HCT116 (cell line): ENCODE measurements around the gene ACOXL. TPM values are rescaled to one million over a fixed set of nuclear protein-coding genes. Genes with fewer than 3 reads are reported as not detected.

Experiments
- ATAC-seq: fragments of 200-7000 bp; cut with Tn5 transposase; 2 replicates; pipeline ENCODE4 v1.9.1; 2020; ENCODE audit warnings: mild to moderate bottlenecking, moderate library complexity
- BruUV-seq: library from RNA; stranded (reverse); fragments of 400-500 nt; replicated peaks from 2 replicates; lab custom pipeline; 2021; lab: Mats Ljungman, UMichigan
- CTCF ChIA-PET: fragments of 300-600 bp; sonication (Branson Sonifier 250); formaldehyde crosslinking; loops from one replicate; lab custom pipeline; 2021; ENCODE audit warnings: antibody characterized with exemption; lab: Charles Lee
- POLR2A ChIA-PET: fragments of 300-600, 350-600 bp; sonication (Branson Sonifier 250); formaldehyde crosslinking; loops from one replicate; lab custom pipeline; 2021; ENCODE audit warnings: antibody characterized with exemption; lab: Charles Lee
- RAD21 ChIA-PET, 2 experiments: fragments of 300-600 bp; sonication (Branson Sonifier 250); formaldehyde crosslinking; loops; one replicate each; lab custom pipeline; 2023; ENCODE audit warnings: low total read pairs in 2 of 2; ENCODE audit not compliant: uncharacterized antibody in 2 of 2, unreplicated experiment in 2 of 2, low non-redundant PET in 1 of 2; lab: Charles Lee
- DNase-seq: peaks from one replicate; pipeline ENCODE4 v3.0.0-alpha.2; 2010; ENCODE audit warnings: low read depth, low spot score
- H2AFZ ChIP-seq: fragments of 200-600 bp; shearing (Covaris generic), sonication (generic); 2 replicates; pipeline ENCODE4 v1.6.1; 2017; ENCODE audit warnings: low read depth, mixed run types, mixed read lengths, antibody characterized with exemption, low read length; ENCODE audit not compliant: poor library complexity, severe bottlenecking
- H3K27ac ChIP-seq: 2 replicates; pipeline ENCODE4 v1.5.1; 2012; ENCODE audit warnings: low read depth, low read length
- H3K27me3 ChIP-seq: fragments of 200-600 bp; sonication (generic); 2 replicates; pipeline ENCODE4 v1.6.1; 2016; ENCODE audit warnings: mixed run types, low read length, mixed read lengths; ENCODE audit not compliant: insufficient read depth
- H3K36me3 ChIP-seq, 2 experiments: fragments of 200-500 bp in 1 of 2; fragments of 200-600 bp in 1 of 2; sonication (Bioruptor generic) in 1 of 2; sonication (generic) in 1 of 2; 2 replicates each; pipeline versions ENCODE4 v1.5.1 to v1.6.1; 2014 to 2016; ENCODE audit warnings: low read length in 2 of 2, inconsistent platforms in 1 of 2, mixed read lengths in 1 of 2, mixed run types in 1 of 2; ENCODE audit not compliant: insufficient read depth in 2 of 2, control insufficient read depth in 1 of 2
- H3K4me1 ChIP-seq, 2 experiments: fragments of 200-600 bp in 1 of 2; sonication (generic) in 1 of 2; 2 replicates each; pipeline versions ENCODE4 v1.5.1 to v1.6.1; 2012 to 2017; ENCODE audit warnings: low read length in 2 of 2, inconsistent platforms in 1 of 2, mild to moderate bottlenecking in 1 of 2, mixed read lengths in 1 of 2, mixed run types in 1 of 2, moderate library complexity in 1 of 2; ENCODE audit not compliant: insufficient read depth in 2 of 2, control insufficient read depth in 1 of 2
- H3K4me2 ChIP-seq: fragments of 200-600 bp; sonication (generic); 2 replicates; pipeline ENCODE4 v1.6.1; 2017; ENCODE audit warnings: mixed run types, low read length, mixed read lengths
- H3K4me3 ChIP-seq, 2 experiments: fragments of 200-600 bp in 1 of 2; sonication (generic) in 1 of 2; replicated peaks in 1 of 2; 2 replicates each; pipeline ENCODE4 v1.5.1; 2011 to 2016; ENCODE audit warnings: low read length in 2 of 2, control low read depth in 1 of 2, low read depth in 1 of 2, mild to moderate bottlenecking in 1 of 2, mixed read lengths in 1 of 2, mixed run types in 1 of 2
- H3K79me2 ChIP-seq: fragments of 200-600 bp; sonication (generic); 2 replicates; pipeline ENCODE4 v1.6.1; 2017; ENCODE audit warnings: mild to moderate bottlenecking, mixed run types, low read length, moderate library complexity, mixed read lengths; ENCODE audit not compliant: insufficient read depth
- H3K9ac ChIP-seq: fragments of 200-600 bp; sonication (generic); 2 replicates; pipeline ENCODE4 v1.6.1; 2016; ENCODE audit warnings: low read length, mixed read lengths
- H3K9me2 ChIP-seq: fragments of 200-600 bp; sonication (generic), shearing (Covaris generic); 2 replicates; pipeline ENCODE4 v1.6.1; 2017; ENCODE audit warnings: mixed run types, mild to moderate bottlenecking, moderate library complexity; ENCODE audit not compliant: insufficient read depth
- H3K9me3 ChIP-seq, 2 experiments: fragments of 200-500 bp in 1 of 2; fragments of 200-600 bp in 1 of 2; sonication (Bioruptor generic) in 1 of 2; sonication (generic) in 1 of 2; 2 replicates each; pipeline ENCODE4 v1.6.1; 2014 to 2017; ENCODE audit warnings: low read length in 2 of 2, mixed read lengths in 2 of 2, inconsistent platforms in 1 of 2, low read depth in 1 of 2, mild to moderate bottlenecking in 1 of 2, mixed run types in 1 of 2, moderate library complexity in 1 of 2; ENCODE audit not compliant: control insufficient read depth in 1 of 2, insufficient read depth in 1 of 2
- H4K20me1 ChIP-seq: fragments of 200-600 bp; sonication (generic), shearing (Covaris generic); 2 replicates; pipeline ENCODE4 v1.6.1; 2017; ENCODE audit warnings: mixed run types, mild to moderate bottlenecking, moderate library complexity; ENCODE audit not compliant: insufficient read depth
- CEBPB ChIP-seq: IDR thresholded peaks from 2 replicates; pipeline ENCODE4 v1.6.1; 2012; ENCODE audit warnings: low read depth
- EZH2phosphoT487 ChIP-seq: fragments of 200-600 bp; IDR thresholded peaks from 2 replicates; pipeline ENCODE4 v1.6.1; 2018; ENCODE audit warnings: antibody characterized with exemption, borderline replicate concordance
- JUND ChIP-seq: IDR thresholded peaks from 2 replicates; pipeline ENCODE4 v1.6.1; 2012
- RAD21 ChIP-seq: IDR thresholded peaks from 2 replicates; pipeline ENCODE4 v1.6.1; 2012; ENCODE audit warnings: low read depth, mild to moderate bottlenecking
- SP1 ChIP-seq: IDR thresholded peaks from 2 replicates; pipeline ENCODE4 v1.6.1; 2012; ENCODE audit warnings: low read depth
- SRF ChIP-seq: IDR thresholded peaks from 2 replicates; pipeline ENCODE4 v1.6.1; 2012; ENCODE audit warnings: low read depth
- TCF7L2 ChIP-seq: IDR thresholded peaks from 2 replicates; pipeline ENCODE4 v1.7.0; 2011; ENCODE audit warnings: borderline replicate concordance, inconsistent platforms; ENCODE audit not compliant: insufficient read depth, insufficient read length; ENCODE audit errors: extremely low read depth
- intact Hi-C: fragments of 100-400 bp; cut with micrococcal nuclease; formaldehyde crosslinking; loops from 2 replicates; pipeline ENCODE4 v1.10.0; 2022
- total RNA-seq: library from RNA; stranded (reverse); gene quantifications from one replicate; pipeline ENCODE4 v1.2.1, GENCODE V29; 2021; ENCODE audit not compliant: unreplicated experiment
- TF ChIP-seq, protein P1 (sequence below): IDR thresholded peaks from 2 replicates; pipeline ENCODE4 v1.6.1; 2012
- TF ChIP-seq, protein P2 (sequence below), 3 experiments: fragments of 200-600 bp in 1 of 3; sonication (generic) in 1 of 3; IDR thresholded peaks in 2 of 3; conservative IDR thresholded peaks in 1 of 3; 2 replicates each; pipeline ENCODE4 v1.5.1; 2012 to 2017; ENCODE audit warnings: low read depth in 2 of 3, low read length in 2 of 3, antibody characterized with exemption in 1 of 3, borderline replicate concordance in 1 of 3, control low read depth in 1 of 3, mild to moderate bottlenecking in 1 of 3, mixed read lengths in 1 of 3, mixed run types in 1 of 3, moderate library complexity in 1 of 3; ENCODE audit not compliant: insufficient read depth in 1 of 3

The ACOXL gene
- total RNA-seq, 1 experiment from 2014 or later = 5.5 TPM

DNA sequence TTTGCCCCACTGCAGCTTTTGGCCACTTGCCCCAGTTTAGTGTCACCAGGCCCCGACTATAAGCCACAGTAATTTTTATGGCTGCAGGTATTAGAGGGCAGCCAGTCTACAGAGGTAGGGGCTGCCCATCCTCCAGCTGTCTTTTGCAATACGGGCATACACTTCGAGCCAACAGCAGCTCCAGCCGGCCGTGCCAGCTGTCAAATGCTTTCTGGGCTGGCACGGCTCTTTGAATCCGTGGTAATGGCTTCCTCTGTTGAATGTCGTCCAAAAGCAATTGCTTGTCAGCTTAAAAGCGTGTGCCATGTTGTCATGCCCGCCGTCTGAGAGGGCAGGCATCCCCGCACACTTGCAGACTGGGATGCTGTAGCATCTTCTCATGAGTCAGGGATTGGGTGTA is 429.6 kb downstream of the ACOXL start:
- DNase-seq (no peak), ATAC-seq (no peak)

More for the DNA sequence above, 429.6 kb downstream of the ACOXL start:
- intact Hi-C loops = no loop called here
- TF ChIP-seq, protein P1, sequence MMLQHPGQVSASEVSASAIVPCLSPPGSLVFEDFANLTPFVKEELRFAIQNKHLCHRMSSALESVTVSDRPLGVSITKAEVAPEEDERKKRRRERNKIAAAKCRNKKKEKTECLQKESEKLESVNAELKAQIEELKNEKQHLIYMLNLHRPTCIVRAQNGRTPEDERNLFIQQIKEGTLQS = no peak
- TF ChIP-seq JUND = no peak
- TF ChIP-seq CEBPB = no peak
- TF ChIP-seq TCF7L2 = no peak
- TF ChIP-seq RAD21 = no peak
- TF ChIP-seq SP1 = no peak
- no peak for TF ChIP-seq EZH2phosphoT487
- TF ChIP-seq, protein P2, sequence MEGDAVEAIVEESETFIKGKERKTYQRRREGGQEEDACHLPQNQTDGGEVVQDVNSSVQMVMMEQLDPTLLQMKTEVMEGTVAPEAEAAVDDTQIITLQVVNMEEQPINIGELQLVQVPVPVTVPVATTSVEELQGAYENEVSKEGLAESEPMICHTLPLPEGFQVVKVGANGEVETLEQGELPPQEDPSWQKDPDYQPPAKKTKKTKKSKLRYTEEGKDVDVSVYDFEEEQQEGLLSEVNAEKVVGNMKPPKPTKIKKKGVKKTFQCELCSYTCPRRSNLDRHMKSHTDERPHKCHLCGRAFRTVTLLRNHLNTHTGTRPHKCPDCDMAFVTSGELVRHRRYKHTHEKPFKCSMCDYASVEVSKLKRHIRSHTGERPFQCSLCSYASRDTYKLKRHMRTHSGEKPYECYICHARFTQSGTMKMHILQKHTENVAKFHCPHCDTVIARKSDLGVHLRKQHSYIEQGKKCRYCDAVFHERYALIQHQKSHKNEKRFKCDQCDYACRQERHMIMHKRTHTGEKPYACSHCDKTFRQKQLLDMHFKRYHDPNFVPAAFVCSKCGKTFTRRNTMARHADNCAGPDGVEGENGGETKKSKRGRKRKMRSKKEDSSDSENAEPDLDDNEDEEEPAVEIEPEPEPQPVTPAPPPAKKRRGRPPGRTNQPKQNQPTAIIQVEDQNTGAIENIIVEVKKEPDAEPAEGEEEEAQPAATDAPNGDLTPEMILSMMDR (IDR thresholded peaks at IDR 0.05 in 2 of 3, conservative IDR thresholded peaks at IDR 0.05 in 1 of 3; ENCODE audit: borderline replicate concordance in 1 of 3, insufficient read depth in 1 of 3, low read depth in 2 of 3, low read length in 2 of 3) = no peak
- no peak for TF ChIP-seq SRF
- H2AFZ ChIP-seq = no peak overlapping the region
- ChIA-PET POLR2A (no interaction called here), RAD21 (no interaction called here), CTCF (no interaction called here)
- no peak overlapping the region for H3K4me2 ChIP-seq
- H3K9me2 ChIP-seq = no peaks in the 10 kb centered on the region
- H3K27ac ChIP-seq = no peak overlapping the region
- H3K27me3 ChIP-seq = no peaks in the 10 kb centered on the region
- peaks cover under 1 to 12% of the 10 kb centered on the region in 2 experiments for H3K4me1 ChIP-seq
- H3K4me3 ChIP-seq = no peak overlapping the region
- H3K79me2 ChIP-seq = peaks cover 4% of the 10 kb centered on the region
- H3K36me3 ChIP-seq = peaks cover 12 to 15% of the 10 kb centered on the region in 2 experiments; a peak in 3 of 4 replicates
- no peak overlapping the region for H3K9ac ChIP-seq
- no peaks in the 10 kb centered on the region for H4K20me1 ChIP-seq
- H3K9me3 ChIP-seq = no peaks in the 10 kb centered on the region
- BruUV-seq = no TSS peak
